Kidney epithelial cell (primary cell): ENCODE results near the gene PIK3C2G. TPM values are rescaled to one million over a fixed set of nuclear protein-coding genes. Genes with fewer than 3 reads are reported as not detected.

Experiments
- DNase-seq: peaks from one replicate; pipeline ENCODE4 v3.0.0-alpha.2; 2010; ENCODE audit warnings: low read depth
- H3K27me3 ChIP-seq: 2 replicates; pipeline ENCODE4 v1.6.0; 2011; ENCODE audit warnings: low read length; ENCODE audit not compliant: control insufficient read depth, insufficient read depth
- H3K36me3 ChIP-seq: 2 replicates; pipeline ENCODE4 v1.5.1; 2011; ENCODE audit warnings: low read length; ENCODE audit not compliant: control insufficient read depth, insufficient read depth
- H3K4me3 ChIP-seq: 2 replicates; pipeline ENCODE4 v1.5.1; 2011; ENCODE audit warnings: low read depth, mild to moderate bottlenecking, control low read depth, low read length
- CTCF ChIP-seq: IDR thresholded peaks from 2 replicates; pipeline ENCODE4 v1.5.1; 2011; ENCODE audit warnings: mild to moderate bottlenecking, moderate library complexity, low read length, control low read depth, inconsistent platforms; ENCODE audit not compliant: insufficient read depth, poor library complexity, severe bottlenecking
- total RNA-seq: library from RNA; depleted of rRNA; stranded (reverse); fragments of >200 nt; gene quantifications from 2 replicates; pipeline ENCODE4 v1.2.3, GENCODE V29; 2015

PIK3C2G gene
- total RNA-seq, 1 donor from 2014 or later, result 0.13 TPM

- no peak for TF ChIP-seq CTCF
- DNase-seq, result no peak
- Histone ChIP-seq H3K4me3 (no peak overlapping the region), H3K27me3 (no peaks in the 10 kb centered on the region), H3K36me3 (no peaks in the 10 kb centered on the region)
Measured at GRCh38 chr12:18580291-18580690, 319.0 kb downstream of the PIK3C2G start.

- Histone ChIP-seq H3K36me3 (no peaks in the 10 kb centered on the region), H3K27me3 (no peaks in the 10 kb centered on the region), H3K4me3 (no peak overlapping the region)
- no peak for DNase-seq
- no peak for TF ChIP-seq CTCF
Measured at GRCh38 chr12:18580706-18581105, 319.4 kb downstream of the PIK3C2G start.

GRCh38 chr12:18581232-18581962, 320.1 kb downstream of the PIK3C2G start:
- H3K4me3 ChIP-seq, result no peak overlapping the region
- no peak for TF ChIP-seq CTCF
- no peak for DNase-seq
- H3K36me3 ChIP-seq, result no peaks in the 10 kb centered on the region
- H3K27me3 ChIP-seq, result no peaks in the 10 kb centered on the region

GRCh38 chr12:18583655-18584054, 322.3 kb downstream of the PIK3C2G start:
- no peaks in the 10 kb centered on the region for H3K36me3 ChIP-seq
- no peak overlapping the region for H3K4me3 ChIP-seq
- no peak for DNase-seq
- no peak for TF ChIP-seq CTCF
- no peaks in the 10 kb centered on the region for H3K27me3 ChIP-seq

- no peak for DNase-seq
- H3K4me3 ChIP-seq, result no peak overlapping the region
- H3K36me3 ChIP-seq, result no peaks in the 10 kb centered on the region
- no peaks in the 10 kb centered on the region for H3K27me3 ChIP-seq
- TF ChIP-seq CTCF, result no peak
Measured at GRCh38 chr12:18586581-18586980, 325.3 kb downstream of the PIK3C2G start.

- no peak for TF ChIP-seq CTCF
- H3K4me3 ChIP-seq, result no peak overlapping the region
- H3K36me3 ChIP-seq, result no peaks in the 10 kb centered on the region
- DNase-seq, result no peak
- no peaks in the 10 kb centered on the region for H3K27me3 ChIP-seq
Measured at GRCh38 chr12:18589316-18589715, 328.0 kb downstream of the PIK3C2G start.
